RWPE2 (cell line): ENCODE measurements around the gene THSD7A.

ENCODE experiments used
- ATAC-seq: fragments of 200-7000 bp; cut with Tn5 transposase; 3 replicates; pipeline ENCODE4 v1.9.1; 2021; ENCODE audit warnings: low read depth
- DNase-seq: peaks from one replicate; pipeline ENCODE4 v3.0.0-alpha.2; 2020; ENCODE audit warnings: low spot score
- H3K27ac ChIP-seq: fragments of 450-650 bp; 2 replicates; pipeline ENCODE4 v1.5.1; 2017; ENCODE audit warnings: mild to moderate bottlenecking; ENCODE audit not compliant: poor library complexity, severe bottlenecking
- H3K27me3 ChIP-seq: fragments of 250-450 bp; sonication (Bioruptor Pico); 2 replicates; pipeline ENCODE4 v1.5.1; 2021; ENCODE audit warnings: mild to moderate bottlenecking, moderate library complexity; ENCODE audit not compliant: insufficient read depth, poor library complexity, severe bottlenecking
- H3K36me3 ChIP-seq: fragments of 250-450 bp; sonication (Bioruptor Pico); 2 replicates; pipeline ENCODE4 v1.5.1; 2020; ENCODE audit warnings: low read depth, mild to moderate bottlenecking, moderate library complexity
- H3K4me1 ChIP-seq: fragments of 250-450 bp; sonication (Bioruptor Pico); 2 replicates; pipeline ENCODE4 v1.5.1; 2021; ENCODE audit warnings: mild to moderate bottlenecking, moderate library complexity; ENCODE audit not compliant: insufficient read depth, poor library complexity, severe bottlenecking
- H3K4me3 ChIP-seq: fragments of 250-450 bp; sonication (Bioruptor Pico); 2 replicates; pipeline ENCODE4 v1.5.1; 2021; ENCODE audit warnings: mild to moderate bottlenecking, moderate library complexity; ENCODE audit not compliant: severe bottlenecking
- H3K9me3 ChIP-seq: fragments of 250-450 bp; sonication (Bioruptor Pico); 2 replicates; pipeline ENCODE4 v1.5.1; 2021; ENCODE audit warnings: mild to moderate bottlenecking, moderate library complexity; ENCODE audit not compliant: severe bottlenecking
- TF ChIP-seq, protein P1 (sequence below): fragments of 450-650 bp; IDR thresholded peaks from one replicate; pipeline ENCODE4 v1.5.1; 2017; ENCODE audit warnings: mild to moderate bottlenecking, moderate library complexity; ENCODE audit not compliant: poor library complexity, severe bottlenecking

THSD7A gene

DNA sequence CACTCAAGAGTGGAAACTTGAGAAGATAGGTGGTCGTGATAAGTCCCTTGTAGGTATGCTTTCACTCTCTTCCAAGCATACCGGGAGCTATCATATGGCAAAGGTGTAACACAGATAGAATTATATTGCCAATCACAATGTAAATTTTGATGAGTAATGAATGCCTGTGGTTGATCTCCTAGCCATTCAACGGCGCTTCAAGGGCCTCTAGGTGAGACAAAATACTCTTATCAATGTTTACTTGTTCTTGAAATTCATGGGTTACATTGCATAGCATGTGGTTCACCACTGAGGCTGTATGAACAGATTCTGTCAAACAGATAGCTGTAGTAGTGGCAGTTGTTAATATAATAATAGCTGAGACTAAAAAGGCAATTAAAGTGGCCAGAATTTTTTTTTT lies 82.4 kb downstream of the THSD7A start:
- no peak for ATAC-seq
- H3K36me3 ChIP-seq, result no peaks in the 10 kb centered on the region
- H3K9me3 ChIP-seq, result no peaks in the 10 kb centered on the region
- no peaks in the 10 kb centered on the region for H3K4me1 ChIP-seq
- no peak overlapping the region for H3K4me3 ChIP-seq
- DNase-seq, result no peak
- TF ChIP-seq, protein P1, sequence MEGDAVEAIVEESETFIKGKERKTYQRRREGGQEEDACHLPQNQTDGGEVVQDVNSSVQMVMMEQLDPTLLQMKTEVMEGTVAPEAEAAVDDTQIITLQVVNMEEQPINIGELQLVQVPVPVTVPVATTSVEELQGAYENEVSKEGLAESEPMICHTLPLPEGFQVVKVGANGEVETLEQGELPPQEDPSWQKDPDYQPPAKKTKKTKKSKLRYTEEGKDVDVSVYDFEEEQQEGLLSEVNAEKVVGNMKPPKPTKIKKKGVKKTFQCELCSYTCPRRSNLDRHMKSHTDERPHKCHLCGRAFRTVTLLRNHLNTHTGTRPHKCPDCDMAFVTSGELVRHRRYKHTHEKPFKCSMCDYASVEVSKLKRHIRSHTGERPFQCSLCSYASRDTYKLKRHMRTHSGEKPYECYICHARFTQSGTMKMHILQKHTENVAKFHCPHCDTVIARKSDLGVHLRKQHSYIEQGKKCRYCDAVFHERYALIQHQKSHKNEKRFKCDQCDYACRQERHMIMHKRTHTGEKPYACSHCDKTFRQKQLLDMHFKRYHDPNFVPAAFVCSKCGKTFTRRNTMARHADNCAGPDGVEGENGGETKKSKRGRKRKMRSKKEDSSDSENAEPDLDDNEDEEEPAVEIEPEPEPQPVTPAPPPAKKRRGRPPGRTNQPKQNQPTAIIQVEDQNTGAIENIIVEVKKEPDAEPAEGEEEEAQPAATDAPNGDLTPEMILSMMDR, result no peak
- no peak overlapping the region for H3K27ac ChIP-seq
- no peaks in the 10 kb centered on the region for H3K27me3 ChIP-seq

DNA sequence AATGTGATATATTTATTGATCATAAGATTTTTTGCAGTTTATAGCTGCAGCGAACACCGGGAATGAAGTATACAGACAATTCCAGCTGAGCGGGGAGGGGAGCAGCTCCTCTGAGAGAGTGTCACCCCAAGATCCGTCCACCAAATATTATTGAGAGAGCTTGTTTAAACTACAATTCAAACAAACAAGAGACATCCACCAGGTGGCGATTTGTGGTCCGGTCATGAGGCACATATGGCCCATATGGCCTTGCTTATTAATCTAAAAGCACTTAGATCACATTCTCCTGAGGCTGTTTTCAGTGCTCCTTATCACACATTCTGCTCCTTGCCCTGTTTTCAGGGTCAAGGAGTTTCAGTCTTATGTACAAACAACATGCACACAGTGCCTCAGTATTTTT lies 83.1 kb downstream of the THSD7A start:
- H3K27me3 ChIP-seq, result no peaks in the 10 kb centered on the region
- no peaks in the 10 kb centered on the region for H3K4me1 ChIP-seq
- H3K9me3 ChIP-seq, result no peaks in the 10 kb centered on the region
- H3K36me3 ChIP-seq, result no peaks in the 10 kb centered on the region
- no peak overlapping the region for H3K4me3 ChIP-seq
- H3K27ac ChIP-seq, result no peak overlapping the region
- TF ChIP-seq, protein P1, result no peak
- ATAC-seq (no peak), DNase-seq (no peak)

DNA sequence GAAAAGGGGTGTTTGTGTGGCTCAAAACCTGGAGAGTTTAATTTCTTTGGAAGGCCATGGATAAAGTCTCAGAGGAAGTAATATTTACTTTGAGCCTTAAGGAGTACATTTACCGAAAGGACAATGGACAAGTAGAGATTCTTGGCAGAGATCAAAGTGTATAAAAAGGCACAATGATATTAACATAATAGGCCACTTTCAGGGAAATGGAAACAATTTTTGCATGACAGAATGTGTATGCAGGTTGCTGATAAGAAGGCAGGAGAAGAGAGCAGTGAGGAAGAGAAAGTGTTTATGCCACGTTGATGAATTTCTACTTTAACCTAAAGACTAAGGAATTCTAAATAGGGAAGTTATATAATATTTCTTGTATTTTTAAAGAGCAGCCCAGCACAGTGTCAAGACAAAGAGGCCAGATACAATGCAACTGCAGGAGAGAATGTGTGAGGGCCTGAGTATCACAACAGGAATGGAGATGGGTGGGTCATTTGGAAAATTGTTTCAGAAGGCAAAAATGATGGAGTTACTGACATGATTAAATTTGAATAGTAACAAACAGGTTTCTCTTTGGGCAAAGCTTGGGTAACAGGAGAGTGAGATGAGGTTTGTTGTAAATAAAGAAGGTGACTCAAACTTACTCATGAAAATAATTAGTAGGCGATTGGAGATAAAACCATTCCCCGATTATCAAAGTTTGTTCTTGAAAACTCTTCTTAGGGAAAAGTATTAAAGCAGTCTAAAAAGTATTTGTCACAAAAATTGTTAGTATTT lies 84.1 kb downstream of the THSD7A start:
- Histone ChIP-seq H3K27me3 (no peaks in the 10 kb centered on the region), H3K36me3 (no peaks in the 10 kb centered on the region), H3K27ac (no peak overlapping the region), H3K9me3 (no peaks in the 10 kb centered on the region), H3K4me1 (no peaks in the 10 kb centered on the region), H3K4me3 (no peak overlapping the region)
- TF ChIP-seq, protein P1, result no peak
- ATAC-seq (no peak), DNase-seq (no peak)

DNA sequence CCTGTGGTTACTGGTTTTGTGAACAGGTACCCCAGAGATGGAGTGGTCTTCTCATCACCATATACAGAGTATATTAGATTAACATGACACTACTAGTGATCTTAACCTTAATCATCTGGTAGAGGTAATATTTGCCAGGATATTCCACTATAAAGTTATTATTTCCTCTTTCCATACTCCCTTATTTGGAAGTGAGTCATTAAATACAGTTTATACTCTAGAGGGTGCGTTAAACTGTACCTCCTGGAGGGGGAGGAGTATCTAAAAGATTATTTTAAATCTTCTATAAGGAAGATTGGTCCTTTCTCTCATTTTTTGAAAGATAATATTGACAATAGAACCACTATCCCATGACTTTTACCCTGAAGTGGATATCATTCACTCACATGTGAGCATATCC lies 85.4 kb downstream of the THSD7A start:
- H3K4me1 ChIP-seq, result no peaks in the 10 kb centered on the region
- H3K4me3 ChIP-seq, result no peak overlapping the region
- H3K9me3 ChIP-seq, result no peaks in the 10 kb centered on the region
- TF ChIP-seq, protein P1, result no peak
- no peak for DNase-seq
- no peak for ATAC-seq
- no peak overlapping the region for H3K27ac ChIP-seq
- H3K27me3 ChIP-seq, result no peaks in the 10 kb centered on the region
- no peaks in the 10 kb centered on the region for H3K36me3 ChIP-seq

DNA sequence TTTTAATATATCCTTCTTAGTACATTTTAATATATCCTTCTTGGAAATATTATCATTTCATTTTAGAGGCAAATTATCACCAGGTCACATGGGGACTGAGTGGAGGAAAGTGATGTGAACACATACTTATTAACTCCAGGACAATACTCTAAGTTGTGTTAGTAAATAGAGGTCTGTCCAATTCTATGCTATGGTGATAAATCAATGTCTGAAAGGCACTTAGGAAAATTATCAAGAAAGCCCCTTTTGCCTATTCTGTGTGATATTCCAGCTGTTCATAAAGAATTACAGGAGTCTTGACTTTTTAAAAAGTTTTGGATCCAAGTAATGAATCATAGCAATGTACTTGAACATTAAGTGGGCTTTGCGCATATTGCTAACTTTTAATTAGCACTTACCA lies 88.5 kb downstream of the THSD7A start:
- Histone ChIP-seq H3K27me3 (no peaks in the 10 kb centered on the region), H3K36me3 (no peaks in the 10 kb centered on the region), H3K4me3 (no peak overlapping the region), H3K9me3 (no peaks in the 10 kb centered on the region), H3K27ac (no peak overlapping the region), H3K4me1 (no peaks in the 10 kb centered on the region)
- TF ChIP-seq, protein P1, result no peak
- ATAC-seq (no peak), DNase-seq (no peak)
